IMR-90 (cell line): ENCODE results near the gene SGO2.

ENCODE experiments used
- CHD1 ChIP-seq: IDR thresholded peaks from 2 replicates; pipeline ENCODE4 v1.6.1; 2012; ENCODE audit warnings: low read depth, low read length, improper control_type of control experiment
- CTCF ChIP-seq: conservative IDR thresholded peaks from 2 replicates; pipeline ENCODE4 v1.5.1; 2012; ENCODE audit warnings: mild to moderate bottlenecking, low read depth, low read length, improper control_type of control experiment
- RFX5 ChIP-seq: IDR thresholded peaks from 2 replicates; pipeline ENCODE4 v1.8.0; 2012; ENCODE audit warnings: low read depth, mild to moderate bottlenecking, low read length, moderate library complexity

GRCh38 chr2:200585730-200586643, 60.0 kb downstream of the SGO2 start, which contains the start of gene AOX1:
- TF ChIP-seq CHD1 (no peak), CTCF (no peak), RFX5 (no peak)
